WTC11 (cell line): ENCODE data around the gene PRKCE.

Experiments used
- CREB1 ChIP-seq: sonication (generic); formaldehyde crosslinking; IDR thresholded peaks from 2 replicates; pipeline ENCODE4 v1.8.0; 2023; ENCODE audit warnings: mild to moderate bottlenecking, missing genetic modification reagents
- CTCF ChIP-seq: fragments of 200-600 bp; IDR thresholded peaks from 2 replicates; pipeline ENCODE4 v1.8.0; 2022; ENCODE audit warnings: antibody characterized with exemption
- E2F4 ChIP-seq: sonication (generic); formaldehyde crosslinking; IDR thresholded peaks from 2 replicates; pipeline ENCODE4 v1.8.1; 2022; ENCODE audit warnings: low read depth, mild to moderate bottlenecking, moderate library complexity, missing genetic modification reagents, borderline replicate concordance
- JUN ChIP-seq: sonication (generic); formaldehyde crosslinking; IDR thresholded peaks from 2 replicates; pipeline ENCODE4 v1.8.0; 2023; ENCODE audit warnings: mild to moderate bottlenecking, missing genetic modification reagents

- TF ChIP-seq E2F4 (CRISPR knock-in tag) (no peak), JUN (CRISPR knock-in tag) (no peak), CTCF (no peak), CREB1 (CRISPR knock-in tag) (no peak)
Measured at GRCh38 chr2:46012618-46013240, 361.3 kb downstream of the PRKCE start.
